SK-N-MC (cell line): ENCODE results near the gene ACOXL.

ENCODE experiments used
- EZH2 ChIP-seq: fragments of 200-600 bp; sonication (generic); IDR thresholded peaks from one replicate; pipeline ENCODE4 v1.6.1; 2017; ENCODE audit warnings: antibody characterized with exemption
- FOXP2 ChIP-seq: optimal IDR thresholded peaks from 2 replicates; pipeline ENCODE3; 2011; ENCODE audit warnings: mild to moderate bottlenecking, moderate library complexity; ENCODE audit not compliant: insufficient read depth; ENCODE audit errors: extremely low read length, control extremely low read depth
- POLR2AphosphoS5 ChIP-seq: IDR thresholded peaks from 2 replicates; pipeline ENCODE4 v1.6.1; 2012; ENCODE audit warnings: mild to moderate bottlenecking, low read depth, low read length, borderline replicate concordance

- no peak for TF ChIP-seq EZH2
- TF ChIP-seq POLR2AphosphoS5: no peak
- TF ChIP-seq FOXP2: no peak
Observed at GRCh38 chr2:110993557-110994231, 261.3 kb downstream of the ACOXL start.
